AG09319 (cell line): ENCODE measurements around the gene MS4A15.

Experiments used
- DNase-seq: peaks from one replicate; pipeline ENCODE4 v3.0.0-alpha.2; 2010; ENCODE audit warnings: low read depth; ENCODE audit errors: extremely low read depth
- TF ChIP-seq, protein P1 (sequence below): IDR thresholded peaks from 2 replicates; pipeline ENCODE4 v1.5.1; 2011; ENCODE audit warnings: low read depth, mild to moderate bottlenecking, inconsistent platforms, low read length, moderate library complexity

MS4A15 gene

DNA sequence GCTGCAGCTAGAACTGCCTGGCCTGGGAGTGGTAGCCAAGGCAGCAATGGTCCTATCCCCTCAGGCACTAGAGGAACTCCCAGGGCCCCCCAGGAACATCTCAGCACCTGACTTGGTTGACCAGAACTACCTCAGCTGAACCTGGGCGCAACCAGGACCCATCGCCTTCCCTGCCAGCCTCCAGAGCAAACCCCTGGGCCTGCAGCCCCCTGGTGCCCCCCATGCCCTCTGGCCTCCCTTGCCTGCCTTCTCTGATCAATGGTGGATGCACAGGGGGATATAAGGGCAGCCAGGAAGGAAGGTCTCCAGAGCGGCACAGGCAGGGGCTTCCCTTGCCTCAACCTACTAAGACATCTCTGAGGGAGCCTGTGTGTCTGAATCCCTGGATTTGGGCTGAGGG is 42.0 kb downstream of the MS4A15 start:
- TF ChIP-seq, protein P1, sequence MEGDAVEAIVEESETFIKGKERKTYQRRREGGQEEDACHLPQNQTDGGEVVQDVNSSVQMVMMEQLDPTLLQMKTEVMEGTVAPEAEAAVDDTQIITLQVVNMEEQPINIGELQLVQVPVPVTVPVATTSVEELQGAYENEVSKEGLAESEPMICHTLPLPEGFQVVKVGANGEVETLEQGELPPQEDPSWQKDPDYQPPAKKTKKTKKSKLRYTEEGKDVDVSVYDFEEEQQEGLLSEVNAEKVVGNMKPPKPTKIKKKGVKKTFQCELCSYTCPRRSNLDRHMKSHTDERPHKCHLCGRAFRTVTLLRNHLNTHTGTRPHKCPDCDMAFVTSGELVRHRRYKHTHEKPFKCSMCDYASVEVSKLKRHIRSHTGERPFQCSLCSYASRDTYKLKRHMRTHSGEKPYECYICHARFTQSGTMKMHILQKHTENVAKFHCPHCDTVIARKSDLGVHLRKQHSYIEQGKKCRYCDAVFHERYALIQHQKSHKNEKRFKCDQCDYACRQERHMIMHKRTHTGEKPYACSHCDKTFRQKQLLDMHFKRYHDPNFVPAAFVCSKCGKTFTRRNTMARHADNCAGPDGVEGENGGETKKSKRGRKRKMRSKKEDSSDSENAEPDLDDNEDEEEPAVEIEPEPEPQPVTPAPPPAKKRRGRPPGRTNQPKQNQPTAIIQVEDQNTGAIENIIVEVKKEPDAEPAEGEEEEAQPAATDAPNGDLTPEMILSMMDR = no peak
- no peak for DNase-seq

DNA sequence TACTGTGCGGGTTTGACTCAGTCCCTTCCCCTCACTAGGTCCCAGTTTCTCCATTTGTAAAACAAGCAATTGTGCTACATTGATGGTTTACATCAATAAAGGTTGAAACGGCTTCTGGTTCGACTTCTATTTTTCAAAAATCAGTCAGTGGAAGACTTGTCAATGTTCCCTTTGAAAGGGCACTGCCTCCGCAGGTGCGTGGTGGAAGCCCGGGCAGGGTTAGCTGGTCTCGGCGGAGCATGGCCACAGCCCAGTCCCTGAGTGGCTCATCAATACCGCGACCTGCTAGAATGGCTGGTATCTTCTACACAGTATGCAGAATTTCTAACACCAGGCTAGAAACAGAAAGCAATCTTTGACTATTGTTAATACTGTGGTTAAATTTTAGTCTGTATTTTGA is 44.5 kb downstream of the MS4A15 start:
- DNase-seq = no peak
- TF ChIP-seq, protein P1 = no peak

DNA sequence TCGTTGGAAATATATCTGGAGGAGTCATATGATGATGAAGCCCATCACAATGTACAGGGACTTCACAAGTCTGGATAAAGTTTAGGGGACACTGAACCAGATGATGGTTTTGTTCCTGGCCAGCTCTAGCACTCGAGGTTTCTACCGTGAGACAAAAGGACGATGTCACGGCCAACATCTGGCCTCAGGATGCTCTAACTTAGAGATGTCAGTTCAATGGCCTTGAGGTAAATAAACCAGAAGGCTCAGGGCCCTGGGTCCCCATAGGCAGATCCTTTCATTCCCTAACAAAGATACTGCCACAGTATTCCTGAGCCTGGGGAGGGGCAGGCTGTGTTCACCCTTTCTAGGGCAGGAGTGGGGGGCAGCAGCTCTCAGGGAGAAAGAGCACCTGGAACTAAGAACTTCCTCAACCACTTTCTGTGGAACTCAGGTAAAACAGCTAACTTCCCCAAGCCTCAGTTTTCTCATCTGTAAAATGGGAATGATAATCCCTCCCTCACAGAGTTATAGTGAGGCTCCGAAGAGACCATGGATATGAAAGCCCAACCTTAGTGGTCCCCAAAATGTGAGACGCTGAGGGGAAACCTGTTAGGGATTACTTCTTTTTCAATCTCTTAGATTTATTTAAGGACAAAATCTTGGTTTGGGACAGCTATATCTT is 46.7 kb downstream of the MS4A15 start:
- no peak for DNase-seq
- TF ChIP-seq, protein P1 = no peak

GRCh38 chr11:60809249-60809648 is 52.6 kb downstream of the MS4A15 start:
- TF ChIP-seq, protein P1 = no peak
- DNase-seq = no peak

- no peak for DNase-seq
- TF ChIP-seq, protein P1 = no peak
Observed at GRCh38 chr11:60809691-60810090, 53.0 kb downstream of the MS4A15 start.

- TF ChIP-seq, protein P1 = no peak
- DNase-seq = no peak
Observed at GRCh38 chr11:60810151-60810550, 53.5 kb downstream of the MS4A15 start.

- no peak for DNase-seq
- TF ChIP-seq, protein P1 = no peak
Observed at GRCh38 chr11:60810569-60810968, 53.9 kb downstream of the MS4A15 start.
